ENCODE results near the gene DHRS7.
"Not testable (repeated sequence)": the region's sequence is repeated elsewhere in the genome, so short reads cannot be mapped to it uniquely, and the experiment has no call there.

The DHRS7 gene

DNA sequence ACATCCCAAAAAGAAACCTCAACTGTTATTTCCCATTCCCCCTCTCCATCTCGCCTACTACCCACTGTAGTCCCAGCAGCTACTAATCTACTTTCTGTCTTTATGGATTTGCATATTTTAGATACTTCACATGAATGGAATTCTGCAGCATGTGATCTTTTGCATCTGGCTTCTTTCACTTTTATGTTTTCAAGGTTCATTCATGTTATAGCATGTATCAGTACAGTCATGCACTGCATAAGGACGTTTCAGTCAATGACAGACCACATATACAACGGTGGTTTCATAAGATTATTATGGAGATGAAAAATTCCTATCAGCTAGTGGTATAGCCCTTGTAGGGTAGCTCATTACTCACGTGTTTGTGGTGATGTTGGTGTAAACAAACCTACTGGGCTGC lies 49.0 kb downstream of the DHRS7 start:
- no peak for FAIRE-seq

DNA sequence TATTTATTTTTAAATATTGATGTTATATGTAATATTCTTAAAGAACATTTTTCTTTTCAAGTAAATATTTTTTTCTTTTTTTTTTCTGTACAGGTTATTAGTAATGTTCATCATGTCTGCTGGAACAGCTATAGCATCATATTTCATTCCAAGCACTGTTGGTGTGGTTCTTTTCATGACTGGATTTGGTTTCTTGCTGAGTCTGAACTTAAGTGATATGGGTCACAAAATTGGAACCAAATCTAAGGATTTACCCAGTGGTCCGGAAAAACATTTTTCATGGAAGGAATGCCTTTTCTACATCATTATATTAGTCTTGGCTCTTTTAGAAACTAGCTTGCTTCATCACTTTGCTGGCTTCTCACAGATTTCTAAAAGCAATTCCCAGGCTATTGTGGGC lies 50.3 kb downstream of the DHRS7 start:
- no peak for FAIRE-seq

DNA sequence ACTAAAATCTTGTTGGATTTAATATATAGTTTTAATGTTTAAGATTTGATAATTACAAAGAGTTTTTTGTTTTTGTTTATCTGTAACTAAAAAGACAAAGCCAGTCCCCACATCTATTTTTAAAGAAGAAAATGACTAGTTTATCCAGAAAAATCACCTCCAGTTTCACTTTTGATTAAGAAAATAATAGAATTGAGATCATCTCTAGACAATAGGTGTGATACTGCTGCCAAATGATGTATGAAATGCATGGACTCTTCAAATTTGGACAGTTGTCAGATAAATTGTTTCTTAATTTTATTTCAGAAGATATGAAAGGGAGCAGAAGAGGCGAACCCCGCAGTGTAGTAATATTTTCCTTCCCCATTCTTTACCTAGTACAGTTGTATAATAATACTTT lies 53.5 kb downstream of the DHRS7 start:
- FAIRE-seq = no peak

DNA sequence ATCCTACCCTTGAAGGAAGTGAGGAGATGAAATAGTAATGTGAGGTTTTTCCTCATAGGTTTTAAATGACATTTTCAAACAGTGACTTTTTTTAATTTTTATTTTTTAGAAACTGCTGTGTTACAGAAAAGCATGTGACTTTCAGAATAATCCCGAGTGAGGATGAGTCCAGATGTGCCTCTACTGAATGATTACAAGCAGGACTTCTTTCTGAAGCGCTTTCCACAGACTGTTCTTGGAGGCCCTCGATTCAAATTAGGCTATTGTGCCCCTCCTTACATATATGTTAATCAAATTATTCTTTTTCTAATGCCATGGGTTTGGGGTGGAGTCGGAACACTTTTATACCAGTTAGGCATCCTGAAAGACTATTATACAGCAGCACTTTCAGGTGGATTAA lies 57.7 kb downstream of the DHRS7 start:
- no peak for FAIRE-seq

DNA sequence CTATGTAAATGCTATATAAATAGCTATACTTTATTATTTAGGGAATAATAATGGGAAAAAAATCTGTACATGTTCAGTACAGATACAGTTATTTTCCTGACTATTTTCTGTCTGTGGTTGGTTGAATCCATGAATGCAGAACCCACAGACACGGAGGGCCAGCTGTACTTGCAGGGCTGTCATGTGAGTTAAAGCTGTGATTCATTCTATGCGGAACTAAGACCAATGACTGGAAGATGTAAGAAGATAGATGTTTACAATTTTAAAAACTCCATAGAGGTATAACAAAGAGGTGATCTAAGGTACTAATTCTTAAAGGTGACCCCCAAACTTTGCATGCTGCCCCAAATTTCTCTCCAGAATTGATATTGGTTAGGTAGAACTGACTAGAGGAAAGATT lies 58.9 kb downstream of the DHRS7 start:
- no peak for FAIRE-seq

DNA sequence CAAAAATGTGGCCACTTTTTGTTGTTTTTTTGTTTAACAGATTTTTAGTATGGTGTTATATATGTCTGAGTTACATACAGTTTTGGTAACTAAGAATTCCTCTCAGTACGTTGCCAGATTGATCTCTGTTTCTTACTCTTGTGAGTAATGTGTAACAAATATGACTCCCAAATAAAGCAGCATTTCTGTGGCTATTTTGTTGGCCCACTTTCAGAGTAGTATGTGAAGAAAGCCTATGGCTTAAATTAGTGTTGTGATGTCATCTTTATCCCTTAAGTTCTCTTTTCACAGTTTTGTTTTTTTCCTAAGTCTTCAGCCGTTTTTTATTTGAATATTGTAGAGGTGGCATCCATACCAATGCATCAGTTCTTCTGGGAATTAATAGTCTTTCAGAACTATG lies 62.8 kb downstream of the DHRS7 start:
- no peak for FAIRE-seq

DNA sequence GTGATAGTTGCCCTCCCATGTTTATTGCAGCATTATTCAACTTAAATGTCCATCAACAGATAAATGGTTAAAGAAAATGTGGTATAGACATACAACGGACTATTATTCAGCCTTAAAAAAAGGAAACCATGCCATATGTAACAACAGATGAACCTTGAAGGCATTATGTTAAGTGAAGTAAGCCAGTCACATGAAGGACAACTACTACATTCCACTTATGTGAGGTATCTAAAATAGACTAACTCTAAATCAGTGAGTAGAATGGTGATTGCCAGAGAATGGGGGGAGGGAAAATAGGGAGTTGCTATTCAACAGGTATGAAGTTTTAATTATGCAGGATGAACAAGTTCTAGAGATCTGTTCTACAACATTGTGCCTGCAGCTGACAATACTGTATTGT lies 63.4 kb downstream of the DHRS7 start:
- no peak for FAIRE-seq

DNA sequence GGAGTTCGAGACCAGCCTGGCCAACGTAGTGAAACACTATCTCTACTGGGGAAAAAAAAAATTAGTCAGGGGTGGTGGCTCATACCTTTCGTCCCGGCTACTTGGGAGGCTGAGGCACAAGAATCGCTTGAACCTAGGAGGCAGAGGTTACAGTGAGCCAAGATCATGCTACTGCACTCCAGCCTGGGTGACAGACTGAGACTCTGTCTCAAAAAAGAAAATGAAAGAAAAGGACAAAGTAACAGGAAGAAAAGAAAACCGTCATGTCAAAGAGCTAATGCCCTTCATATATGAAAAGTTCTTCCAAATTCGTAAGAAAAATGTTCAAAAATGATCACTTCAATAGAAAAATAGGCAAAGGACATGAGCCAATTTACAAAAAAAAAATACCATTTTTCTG lies 65.3 kb downstream of the DHRS7 start:
- FAIRE-seq = not testable (repeated sequence)

DNA sequence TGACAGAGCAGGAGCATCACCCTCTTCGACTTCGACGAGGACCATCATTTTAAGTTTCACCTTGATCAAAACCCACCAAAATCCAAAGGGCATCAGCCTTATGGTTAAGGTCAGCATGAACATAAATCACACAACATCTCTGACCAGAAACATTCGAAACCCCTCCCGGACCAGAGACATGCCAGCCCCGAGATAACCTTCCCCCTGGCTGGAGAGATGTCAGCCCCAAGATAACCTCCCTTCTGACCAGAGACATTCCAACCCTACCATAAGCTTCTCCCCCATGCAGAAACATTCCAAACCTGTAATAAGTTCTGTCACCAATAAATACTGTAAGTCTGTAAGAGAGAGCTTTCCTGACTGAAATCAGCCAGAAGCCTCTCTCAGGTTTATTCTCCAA lies 67.2 kb downstream of the DHRS7 start:
- no peak for FAIRE-seq

DNA sequence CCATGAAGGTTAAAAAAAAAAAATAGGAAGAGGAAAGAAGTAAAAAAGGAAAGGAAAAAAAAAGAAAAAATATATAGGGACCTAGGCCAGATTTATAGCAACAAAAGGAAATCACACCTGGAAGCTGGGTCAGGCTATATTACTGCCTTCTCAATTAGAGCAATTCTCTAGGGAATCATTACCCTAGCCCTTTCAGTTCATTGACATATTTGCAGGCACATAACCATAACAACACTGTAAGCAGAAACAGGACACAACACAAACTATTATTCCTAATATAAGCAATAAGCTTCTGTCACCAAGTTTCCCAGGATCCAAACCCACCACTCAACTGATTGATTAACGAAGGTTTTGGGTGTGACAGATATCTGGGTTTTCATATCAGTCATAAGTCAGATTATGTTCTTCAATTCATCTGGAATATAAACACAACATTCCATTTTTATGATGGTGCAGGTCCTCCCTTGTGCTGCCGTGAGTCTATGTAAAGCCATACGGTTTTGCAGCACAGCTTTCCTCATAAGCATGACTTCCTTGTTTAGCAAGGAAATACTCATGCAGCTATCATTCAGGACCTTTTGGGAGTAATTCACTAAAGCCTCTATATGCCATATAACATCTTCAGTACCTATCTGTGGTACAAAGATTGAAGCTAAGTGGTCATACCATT lies 69.3 kb downstream of the DHRS7 start:
- FAIRE-seq = no peak

DNA sequence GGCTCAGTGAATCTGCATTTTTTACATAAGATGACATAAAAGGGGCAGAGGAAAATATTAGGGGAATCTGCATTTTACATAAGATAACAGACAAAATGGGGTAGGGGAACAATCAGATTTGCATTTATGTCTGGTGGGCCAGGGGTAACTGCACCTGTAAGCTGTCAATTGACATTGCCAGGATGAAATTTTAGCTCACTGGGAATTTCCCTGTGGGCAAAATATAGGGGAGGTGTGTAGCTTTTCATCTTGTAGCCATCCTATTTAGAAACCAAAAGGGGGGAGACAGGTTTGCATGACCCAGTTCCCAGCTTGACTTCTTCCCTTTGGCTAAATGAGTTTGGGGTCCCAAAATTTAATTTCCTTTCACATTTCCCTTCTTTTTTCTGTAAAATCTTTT lies 70.0 kb downstream of the DHRS7 start:
- FAIRE-seq = no peak

DNA sequence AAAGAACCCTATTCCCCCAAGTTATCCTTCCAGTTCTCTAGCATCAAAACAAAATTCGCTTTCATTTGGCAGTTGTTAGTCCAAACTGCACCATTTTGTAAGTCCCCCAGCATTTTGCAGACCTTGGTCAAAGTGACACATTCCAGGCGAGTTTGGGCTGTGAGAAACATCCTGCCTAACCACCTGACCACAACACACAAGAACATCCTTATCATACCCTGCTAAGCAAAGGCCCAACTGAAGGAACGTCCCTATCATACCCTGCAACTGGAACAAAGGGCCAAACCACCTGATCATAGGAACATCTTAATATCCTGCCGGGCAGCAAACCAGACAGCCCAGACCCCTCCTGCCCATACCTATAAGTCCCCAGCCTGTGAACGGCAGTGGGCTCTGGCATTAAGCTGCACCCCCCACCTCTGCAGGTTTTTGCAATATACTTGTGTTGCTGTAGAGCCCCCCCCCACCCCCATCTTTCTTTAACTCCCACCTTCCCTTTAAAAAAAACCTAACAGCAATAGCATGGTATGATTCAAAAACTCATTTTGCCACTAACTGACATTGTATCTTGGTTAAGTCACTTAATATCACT lies 70.8 kb downstream of the DHRS7 start:
- FAIRE-seq = no peak

All from G401.6 (cell line).